Measurements from ENCODE around the gene HHIPL1.

HHIPL1 gene

DNA sequence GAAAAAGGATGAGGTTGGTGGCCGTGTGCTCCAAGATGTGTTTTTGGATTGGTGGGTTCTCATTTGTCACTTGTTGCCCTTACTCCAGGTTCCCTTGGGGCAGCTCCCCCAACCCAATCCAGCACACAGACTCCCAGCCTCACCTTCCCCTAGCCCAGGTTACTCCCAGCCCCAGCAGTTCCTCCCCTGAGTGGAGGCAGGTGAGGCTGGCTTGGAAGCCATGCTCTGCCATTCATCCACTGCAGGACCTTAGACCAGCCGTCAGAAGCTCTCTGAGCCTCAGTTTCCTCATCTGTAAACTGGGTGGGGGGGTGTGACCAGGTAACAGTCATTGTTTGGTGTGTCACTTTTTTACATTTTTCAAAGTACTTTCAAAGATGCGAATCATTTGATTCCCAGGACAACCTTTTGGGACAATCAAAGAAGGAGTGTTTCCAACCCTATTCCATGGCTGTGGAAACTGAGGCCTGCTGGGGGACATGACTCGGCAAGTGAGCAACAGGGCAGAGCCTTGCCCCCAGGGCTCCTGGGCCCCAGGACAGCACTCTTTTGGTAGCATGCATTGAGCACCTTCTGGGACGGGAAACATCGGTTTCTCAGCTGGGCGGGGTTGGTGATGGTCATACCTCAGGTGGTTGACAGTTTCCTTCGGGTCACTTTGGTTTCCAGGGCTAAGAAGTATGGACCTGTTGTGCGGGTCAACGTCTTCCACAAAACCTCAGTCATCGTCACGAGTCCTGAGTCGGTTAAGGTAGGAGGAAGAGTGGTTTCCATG is 46.4 kb downstream of the HHIPL1 start:
- DNase-seq = no peak

DNA sequence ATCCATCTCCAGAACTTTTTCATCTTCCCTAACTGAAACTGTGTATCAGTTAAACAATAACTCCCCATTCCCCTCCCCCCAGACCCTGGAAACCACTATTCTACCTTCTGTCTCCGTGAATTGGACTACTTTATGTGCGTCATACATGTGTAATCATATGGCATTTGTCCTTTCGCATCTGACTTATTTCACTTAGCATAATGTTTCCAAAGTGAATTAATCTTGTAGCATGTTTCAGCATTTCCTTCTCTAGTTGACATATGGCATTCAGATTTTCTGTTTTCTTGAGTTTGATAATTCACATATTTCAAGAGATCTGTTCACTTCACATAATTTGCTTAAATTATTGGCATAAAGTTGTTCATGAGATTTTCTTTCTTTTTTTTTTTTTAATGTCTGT is 49.0 kb downstream of the HHIPL1 start:
- DNase-seq = no peak

DNA sequence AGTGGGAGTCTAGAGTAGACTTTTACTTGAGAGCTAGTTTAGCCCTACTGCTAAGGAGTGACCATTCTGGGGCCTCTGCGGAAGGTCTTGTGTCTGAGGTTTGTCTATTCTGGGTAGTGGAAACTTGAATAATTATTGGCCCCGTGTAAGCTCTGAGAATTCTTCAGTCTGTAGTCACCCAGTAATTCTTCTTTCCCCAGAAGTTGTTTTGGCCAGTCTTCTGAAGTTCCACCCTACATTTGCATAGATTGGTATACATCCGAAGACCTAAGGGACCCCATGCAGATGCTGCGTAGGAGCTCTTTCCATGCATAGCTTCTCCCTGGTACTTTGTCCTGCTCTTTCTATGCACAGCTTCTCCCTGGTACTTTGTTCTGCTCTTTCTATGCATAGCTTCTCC is 52.0 kb downstream of the HHIPL1 start:
- no peak for DNase-seq

DNA sequence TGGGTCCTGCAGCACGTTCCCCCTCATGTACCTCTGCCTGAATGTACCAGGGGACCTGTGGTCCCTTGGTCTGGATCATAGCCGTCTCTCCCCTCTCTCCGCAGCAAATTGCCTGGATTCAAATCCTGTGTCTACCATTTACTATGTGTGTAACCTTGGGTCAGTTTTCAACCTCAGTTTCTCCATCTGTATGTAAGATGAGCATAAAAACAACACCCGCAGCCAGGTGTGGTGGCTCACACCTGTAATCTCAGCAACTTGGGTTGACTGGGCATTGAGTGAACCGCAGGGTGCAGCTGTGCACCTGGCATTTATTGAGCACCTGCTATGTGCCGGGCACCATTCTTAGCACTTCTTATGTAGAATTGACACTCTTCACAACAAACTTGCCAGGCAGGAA is 53.3 kb downstream of the HHIPL1 start:
- DNase-seq = no peak

DNA sequence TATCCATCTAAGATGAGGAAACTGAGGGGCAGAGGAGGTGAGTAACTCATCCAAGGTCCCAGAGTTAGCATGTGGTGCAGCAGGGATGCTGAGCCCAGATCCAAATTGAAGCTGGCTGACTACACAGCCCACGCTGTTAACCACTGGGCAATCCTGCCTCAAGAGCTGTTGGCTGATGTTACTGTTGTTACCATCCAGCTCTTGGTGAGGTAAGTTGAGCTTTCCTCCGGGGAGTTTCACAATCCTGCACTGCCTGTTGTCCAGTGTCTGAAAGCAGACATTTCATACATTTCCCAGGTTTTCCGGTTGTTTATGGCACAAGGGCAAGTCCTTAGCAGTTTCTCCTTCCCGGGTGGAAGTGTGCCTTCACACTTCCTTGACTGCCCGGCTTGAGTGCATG is 53.7 kb downstream of the HHIPL1 start:
- DNase-seq = no peak

DNA sequence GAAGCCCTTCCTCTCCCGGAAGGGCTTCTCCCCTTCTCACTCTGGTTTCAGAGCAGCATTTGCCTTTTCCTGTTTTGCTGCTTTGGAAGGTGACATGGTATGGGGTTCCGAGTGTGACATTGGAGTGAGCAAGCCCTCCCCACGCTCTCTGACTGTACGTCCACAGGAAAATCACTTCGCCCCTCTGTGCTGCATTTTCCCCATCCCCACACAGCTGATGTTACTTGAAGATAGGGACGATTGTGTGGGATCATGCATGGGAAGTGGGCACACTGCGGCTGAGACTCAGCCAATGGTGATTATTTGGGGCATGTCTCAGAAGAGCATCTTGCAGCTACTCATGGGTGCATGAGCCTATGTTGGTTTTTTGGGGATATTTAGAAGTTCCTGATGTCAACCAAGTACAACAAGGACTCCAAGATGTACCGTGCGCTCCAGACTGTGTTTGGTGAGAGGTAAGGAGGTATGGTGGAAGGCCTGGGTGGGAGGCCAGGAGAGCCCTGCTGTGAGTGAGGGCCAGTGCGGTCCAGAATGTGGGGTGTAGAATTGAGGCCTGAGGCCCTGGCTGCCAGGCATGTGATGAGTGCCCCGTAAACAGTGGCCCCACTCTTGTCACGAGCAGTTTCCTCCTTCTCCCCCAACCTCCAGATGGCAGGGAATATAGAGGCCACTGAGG is 54.3 kb downstream of the HHIPL1 start:
- no peak for DNase-seq

DNA sequence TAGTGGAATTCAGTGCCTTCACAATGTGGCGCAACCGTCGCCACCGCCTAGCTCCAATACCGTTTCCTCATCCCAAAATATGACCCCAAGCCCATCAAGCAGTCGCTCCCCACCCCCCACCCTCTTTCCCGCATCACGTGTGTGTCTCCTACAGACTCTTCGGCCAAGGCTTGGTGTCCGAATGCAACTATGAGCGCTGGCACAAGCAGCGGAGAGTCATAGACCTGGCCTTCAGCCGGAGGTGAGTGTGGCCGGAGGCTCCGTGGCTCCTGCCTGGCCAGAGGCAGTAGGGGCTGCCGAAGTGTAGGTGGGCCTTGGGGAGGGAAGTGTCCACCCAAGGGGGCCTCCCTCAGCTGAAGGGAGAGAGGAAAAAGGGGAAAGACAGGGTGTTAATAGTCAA is 54.9 kb downstream of the HHIPL1 start:
- DNase-seq = no peak

DNA sequence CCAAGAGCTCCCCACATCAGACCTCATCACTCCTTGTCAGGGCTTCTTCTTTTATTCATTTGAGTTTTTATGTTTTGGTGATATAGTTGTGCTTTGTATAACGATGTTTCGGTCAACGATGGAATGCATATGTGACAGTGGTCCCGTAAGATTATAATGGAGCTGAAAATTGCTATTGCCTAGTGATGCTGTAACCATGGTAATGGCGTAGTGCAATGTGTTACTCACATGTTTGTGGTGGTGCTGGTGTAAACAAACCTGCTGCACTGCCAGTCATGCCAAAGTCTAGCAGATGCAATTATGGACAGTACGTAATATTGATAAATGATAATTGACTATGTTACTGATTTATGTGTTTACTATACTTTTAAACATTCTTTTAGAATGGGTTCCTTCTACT is 55.5 kb downstream of the HHIPL1 start:
- no peak for DNase-seq

DNA sequence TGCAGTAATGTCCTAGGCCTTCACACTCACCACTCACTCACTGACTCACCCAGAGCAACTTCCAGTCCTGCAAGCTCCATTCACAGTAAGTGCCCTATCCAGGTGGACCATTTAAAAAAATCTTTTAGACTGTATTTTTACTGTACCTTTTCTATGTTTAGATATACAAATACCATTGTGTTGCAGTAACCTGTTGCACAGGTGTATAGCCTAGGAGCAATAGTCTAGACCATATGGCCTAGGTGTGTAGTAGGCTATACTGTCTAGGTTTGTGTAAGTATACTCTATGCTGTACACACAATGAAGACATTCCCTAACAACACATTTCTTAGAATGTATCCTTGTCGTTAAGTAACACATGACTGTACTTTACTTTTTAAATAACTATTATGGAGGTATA is 56.3 kb downstream of the HHIPL1 start:
- DNase-seq = no peak

DNA sequence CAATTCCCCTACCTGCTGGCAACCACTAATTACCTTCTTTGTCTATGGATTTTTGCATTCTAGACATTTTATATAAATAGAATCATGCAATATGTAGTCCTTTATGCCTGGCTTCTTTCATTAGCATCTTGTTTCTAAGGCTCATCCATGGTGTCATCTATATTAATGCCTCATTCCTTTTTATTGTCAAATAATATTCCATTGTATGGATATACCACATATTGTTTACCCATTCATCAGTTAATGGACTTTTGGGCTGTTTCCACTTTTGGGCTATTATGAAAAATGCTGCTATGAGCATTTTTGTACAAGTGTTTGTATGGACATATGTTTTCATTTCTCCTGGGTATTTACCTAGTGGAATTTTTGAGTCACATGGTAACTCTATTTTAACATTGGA is 57.2 kb downstream of the HHIPL1 start:
- DNase-seq = no peak

DNA sequence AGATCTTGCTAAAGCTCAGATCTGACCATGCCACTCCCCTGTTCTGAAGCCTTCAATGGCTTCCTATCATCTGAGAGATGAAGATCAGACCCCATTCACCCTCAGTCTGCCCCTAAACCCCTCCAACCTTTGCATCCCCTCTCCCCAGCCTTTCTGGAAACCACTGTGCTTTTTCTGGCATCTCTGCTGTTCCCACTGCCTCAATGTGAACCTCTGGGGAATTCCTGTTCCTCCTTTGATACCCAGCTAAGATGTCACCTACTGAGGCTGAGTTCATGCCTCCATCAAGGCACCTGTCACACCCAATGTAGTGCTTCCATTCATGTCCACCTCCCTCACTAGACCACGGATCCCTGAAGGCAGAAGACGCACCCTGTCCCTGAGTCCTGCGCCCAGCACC is 58.5 kb downstream of the HHIPL1 start:
- DNase-seq = no peak

DNA sequence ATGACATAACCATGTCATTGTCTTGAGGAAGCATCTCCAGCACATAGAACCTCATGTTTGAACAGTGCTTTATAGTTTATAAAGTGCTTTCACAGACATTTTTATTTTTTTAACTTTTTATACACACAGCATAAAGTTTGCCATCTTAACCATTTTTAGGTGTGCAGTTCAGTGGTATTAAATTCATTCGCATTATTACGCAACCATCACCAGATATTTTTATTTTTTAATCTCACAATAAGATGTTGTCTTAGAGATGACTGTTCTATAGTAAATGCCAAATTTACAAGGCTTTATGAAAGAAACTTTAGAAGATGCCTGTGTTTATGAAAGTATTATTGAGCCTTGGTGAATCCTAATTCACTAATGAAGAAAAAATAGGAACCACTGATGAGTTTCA is 59.1 kb downstream of the HHIPL1 start:
- DNase-seq = no peak

DNA sequence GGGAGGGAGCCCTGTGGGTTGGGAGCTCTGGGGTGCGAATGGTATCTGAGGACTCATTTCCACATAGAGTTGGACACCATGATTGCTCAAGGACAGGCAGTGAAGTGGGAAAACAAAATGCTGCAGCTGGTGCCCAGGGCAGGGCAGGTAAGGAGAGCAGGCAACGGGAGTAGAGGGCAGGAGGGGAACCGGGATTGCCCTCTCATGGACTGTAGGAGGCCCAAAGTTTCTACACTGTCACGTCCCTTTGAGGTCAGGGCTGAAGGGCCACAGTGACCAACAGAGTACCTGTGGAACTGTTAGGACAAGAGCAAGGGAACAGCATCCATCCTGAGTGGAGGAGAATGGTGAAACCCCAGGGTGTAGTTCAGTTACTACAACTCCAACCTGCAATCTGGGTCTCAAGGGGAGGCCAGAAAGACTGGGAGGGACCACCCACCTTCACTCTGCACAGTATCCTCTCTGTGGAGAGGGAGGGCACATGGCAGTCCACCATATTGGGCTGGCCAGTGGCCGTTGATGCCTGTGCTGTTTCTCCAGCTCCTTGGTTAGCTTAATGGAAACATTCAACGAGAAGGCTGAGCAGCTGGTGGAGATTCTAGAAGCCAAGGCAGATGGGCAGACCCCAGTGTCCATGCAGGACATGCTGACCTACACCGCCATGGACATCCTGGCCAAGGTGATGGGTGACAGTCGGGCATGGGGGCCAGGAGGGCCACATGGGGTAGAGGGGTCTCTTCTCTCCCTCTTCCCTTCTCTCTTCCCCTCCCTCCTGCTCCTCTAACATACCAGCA is 61.4 kb downstream of the HHIPL1 start:
- DNase-seq = no peak

DNA sequence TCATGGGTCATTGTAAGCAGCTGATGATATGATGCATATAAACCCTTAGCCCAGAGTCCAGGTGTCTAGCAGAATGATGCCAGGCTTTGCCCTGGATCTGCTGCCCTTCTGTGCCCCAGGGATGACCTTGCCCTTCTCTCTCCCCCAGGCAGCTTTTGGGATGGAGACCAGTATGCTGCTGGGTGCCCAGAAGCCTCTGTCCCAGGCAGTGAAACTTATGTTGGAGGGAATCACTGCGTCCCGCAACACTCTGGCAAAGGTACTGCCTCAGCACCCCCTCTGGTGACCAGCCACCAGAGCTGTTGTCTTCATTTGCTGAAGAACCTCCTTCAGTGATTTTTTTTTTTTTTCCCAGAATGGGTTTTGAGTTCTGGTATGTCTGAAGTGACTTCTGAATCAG is 62.5 kb downstream of the HHIPL1 start:
- no peak for DNase-seq

DNA sequence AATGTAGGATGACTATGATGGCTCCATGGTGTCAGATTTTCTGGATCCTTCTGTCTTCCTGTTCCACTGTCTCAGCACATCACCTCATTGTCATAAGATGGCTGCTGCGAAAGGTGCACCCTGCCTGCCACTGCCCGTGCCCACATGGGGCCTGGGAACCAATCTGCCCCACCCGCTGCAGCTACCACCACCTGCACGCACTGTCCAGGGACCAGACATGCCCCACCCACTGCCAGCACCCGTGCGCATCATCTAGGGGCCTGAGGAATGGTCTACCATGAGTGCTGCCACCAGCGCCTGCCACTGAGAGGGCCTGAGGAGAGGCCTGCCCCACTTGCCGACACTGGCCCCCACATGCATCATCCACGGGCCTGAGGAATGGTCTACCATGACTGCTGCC is 63.0 kb downstream of the HHIPL1 start:
- DNase-seq = no peak

DNA sequence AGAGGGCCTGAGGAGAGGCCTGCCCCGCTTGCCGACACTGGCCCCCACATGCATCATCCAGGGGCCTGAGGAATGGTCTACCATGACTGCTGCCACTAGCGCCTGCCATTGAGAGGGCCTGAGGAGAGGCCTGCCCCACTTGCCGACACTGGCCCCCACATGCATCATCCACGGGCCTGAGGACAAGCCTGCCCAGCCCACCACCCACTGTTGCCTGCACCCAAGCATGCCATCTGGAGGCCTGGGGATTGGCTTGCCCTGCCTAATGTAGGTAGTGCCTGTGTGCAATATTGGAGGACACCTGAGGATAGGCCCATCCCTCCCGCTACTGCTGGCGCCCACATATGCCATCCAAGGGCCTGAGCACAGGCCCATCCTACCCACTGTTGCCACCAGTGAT is 63.5 kb downstream of the HHIPL1 start:
- no peak for DNase-seq

DNA sequence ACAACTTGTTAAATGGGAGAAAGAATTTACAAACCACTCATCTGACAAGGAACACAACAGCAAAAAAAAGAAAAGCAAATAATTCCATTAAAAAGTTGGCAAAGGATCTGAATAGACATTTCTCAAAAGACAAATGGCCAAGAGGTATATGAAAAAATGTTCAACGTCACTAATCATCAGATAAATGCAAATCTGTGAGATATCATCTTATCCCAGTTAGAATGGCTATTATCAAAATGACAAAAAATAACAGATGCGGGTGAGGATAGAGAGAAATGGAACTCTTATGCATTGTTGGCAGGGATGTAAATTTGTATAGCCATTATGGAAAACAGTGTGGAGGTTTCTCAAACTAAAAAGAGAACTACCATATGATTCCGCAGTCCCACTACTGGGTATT is 69.0 kb downstream of the HHIPL1 start:
- no peak for DNase-seq

DNA sequence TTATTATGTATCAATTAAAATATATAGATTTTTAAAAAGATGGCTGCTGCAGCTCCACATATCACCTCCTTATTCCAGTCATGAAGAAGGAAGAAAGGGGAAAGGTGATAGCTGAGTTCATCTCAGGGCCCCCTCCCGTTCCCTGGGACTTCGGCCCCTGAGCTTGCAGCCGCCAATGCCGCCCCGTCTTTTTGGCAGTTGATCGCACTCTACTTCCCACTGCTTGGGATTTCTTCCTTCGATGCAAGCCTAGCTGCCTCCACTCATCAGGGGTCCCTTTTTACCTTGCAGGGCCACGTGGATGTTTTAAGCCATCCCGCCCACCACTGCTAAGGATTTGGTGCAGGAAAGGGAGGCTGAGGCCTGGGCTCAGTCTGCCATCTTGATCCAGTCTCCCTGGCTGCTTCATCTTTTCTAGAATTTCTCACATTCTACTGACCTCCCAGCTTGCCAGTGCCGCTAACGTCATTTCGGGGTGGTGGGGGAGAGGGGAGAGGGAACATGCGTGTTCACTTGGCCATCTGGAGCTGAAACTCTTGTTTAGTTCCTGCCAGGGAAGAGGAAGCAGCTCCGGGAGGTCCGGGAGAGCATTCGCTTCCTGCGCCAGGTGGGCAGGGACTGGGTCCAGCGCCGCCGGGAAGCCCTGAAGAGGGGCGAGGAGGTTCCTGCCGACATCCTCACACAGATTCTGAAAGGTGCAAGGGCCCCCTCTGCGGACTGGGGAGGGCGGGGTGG is 70.5 kb downstream of the HHIPL1 start:
- DNase-seq = no peak

DNA sequence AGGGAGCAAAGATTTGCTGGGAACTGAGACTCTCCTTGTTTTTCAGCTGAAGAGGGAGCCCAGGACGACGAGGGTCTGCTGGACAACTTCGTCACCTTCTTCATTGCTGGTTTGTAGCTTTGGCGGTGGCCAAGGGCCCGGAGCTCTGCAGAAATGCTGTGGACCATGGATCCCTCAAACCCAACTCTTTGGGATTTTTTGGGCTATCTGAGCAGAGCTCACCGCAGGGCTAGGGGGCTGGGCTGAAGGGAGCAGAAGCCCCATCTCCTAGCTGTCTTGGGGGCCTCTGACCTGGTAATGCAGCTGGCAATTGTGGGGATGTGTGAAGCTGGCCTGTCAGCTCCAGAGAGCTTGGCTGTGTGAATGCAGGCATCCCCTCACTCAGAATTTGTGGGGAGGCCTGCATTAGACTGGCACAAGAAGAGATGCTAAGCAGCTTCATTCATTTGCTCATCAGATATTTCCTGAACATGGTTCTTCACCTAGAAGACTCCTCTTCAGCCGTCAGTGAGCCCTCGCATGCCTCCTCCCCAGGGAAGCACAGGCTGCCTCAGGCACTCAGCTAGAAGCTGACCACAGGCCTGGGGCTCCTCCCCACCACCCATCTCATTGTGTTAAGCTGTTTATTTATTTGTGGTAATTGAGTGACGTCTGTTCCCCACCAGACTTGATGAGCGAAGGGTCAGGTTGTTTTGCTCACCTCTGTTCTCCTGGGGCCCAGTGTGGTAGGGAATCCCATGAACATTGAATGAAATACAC is 71.3 kb downstream of the HHIPL1 start:
- no peak for DNase-seq

DNA sequence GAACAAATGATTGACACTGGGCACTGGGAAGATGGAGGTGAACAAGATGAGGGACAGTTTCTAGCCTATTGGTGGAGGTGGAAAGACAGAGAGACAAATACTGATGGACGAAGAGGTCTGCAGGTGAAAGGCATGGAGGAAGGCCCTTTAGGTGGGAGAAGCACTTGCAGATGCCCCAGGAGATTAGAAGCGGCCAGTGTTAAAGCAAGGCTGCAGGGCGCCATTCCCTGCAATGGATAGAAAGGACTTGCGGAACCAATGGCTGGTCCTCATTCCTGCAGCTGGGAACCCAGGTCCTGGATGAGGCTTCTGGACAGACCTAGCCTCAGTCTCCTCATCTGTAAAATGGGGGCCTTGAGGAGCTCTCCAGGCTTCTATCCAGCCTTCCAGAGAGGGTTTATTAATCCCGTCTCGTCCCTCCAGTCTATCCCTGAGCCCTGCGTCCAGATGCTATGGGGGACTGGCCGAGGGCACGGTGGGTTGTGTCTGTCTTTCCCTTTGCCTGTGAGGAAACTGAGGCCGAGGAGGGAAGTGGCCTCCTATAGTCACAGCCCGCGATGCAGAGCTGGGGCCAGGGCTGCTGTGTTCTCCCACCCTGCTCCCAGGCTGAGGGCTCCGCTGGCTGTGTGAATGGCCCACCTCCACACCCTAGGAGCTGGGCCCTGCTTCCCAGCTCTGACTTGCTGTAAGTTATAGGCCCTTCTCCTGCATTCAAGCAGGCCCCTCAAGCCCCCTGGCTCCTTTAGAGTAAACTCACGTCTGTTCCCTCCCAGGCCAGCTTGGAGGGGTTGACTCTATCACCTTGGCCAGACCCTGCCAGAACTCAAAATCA is 72.1 kb downstream of the HHIPL1 start:
- no peak for DNase-seq

DNA sequence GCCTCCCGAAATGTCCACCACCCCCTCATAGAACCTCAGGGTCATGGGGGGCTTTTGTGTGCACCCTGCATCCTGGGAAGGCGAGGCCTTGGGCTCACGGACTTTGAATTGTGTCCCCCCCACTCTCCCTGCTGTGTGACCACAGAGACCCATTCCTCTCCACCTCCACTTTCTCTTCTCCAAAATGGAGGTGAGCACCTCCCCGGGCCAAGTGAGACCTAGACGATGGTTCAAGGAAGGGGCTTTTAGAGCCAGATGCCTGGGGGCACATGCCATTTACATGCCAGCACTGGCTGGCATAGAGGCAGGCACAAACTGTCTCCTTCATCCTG is 72.7 kb downstream of the HHIPL1 start:
- DNase-seq = no peak

All from DMS53 (cell line).